Esophagus muscularis mucosa (tissue), 4 donors: ENCODE data around the gene NSD1. TPM values are rescaled to one million over a fixed set of nuclear protein-coding genes. Genes with fewer than 3 reads are reported as not detected.

Experiments used
- DNase-seq: peaks from one replicate; pipeline ENCODE4 v3.0.0-alpha.2; 2017; ENCODE audit errors: extremely low spot score
- H3K27ac ChIP-seq, 4 donors: fragments of 200-600 bp; sonication (generic); replicated peaks in 1 of 4; 1 replicate in 3 of 4; 2 replicates in 1 of 4; pipeline ENCODE4 v1.5.1; 2016 to 2019; ENCODE audit warnings: mild to moderate bottlenecking in 1 of 4
- H3K27me3 ChIP-seq, 4 donors: fragments of 200-600 bp; sonication (generic); one replicate each; pipeline versions ENCODE4 v1.5.1 to v1.6.0; 2016 to 2019
- H3K36me3 ChIP-seq, 4 donors: fragments of 200-600 bp; sonication (generic); one replicate each; pipeline ENCODE4 v1.5.1; 2016 to 2019
- H3K4me1 ChIP-seq, 4 donors: fragments of 200-600 bp; sonication (generic); one replicate each; pipeline ENCODE4 v1.5.1; 2016 to 2019
- H3K4me3 ChIP-seq, 4 donors: fragments of 200-600 bp; sonication (generic); 1 replicate in 2 of 4; 2 replicates in 2 of 4; pipeline ENCODE4 v1.5.1; 2016 to 2019; ENCODE audit warnings: mild to moderate bottlenecking in 4 of 4, moderate library complexity in 1 of 4
- H3K9me3 ChIP-seq, 4 donors: fragments of 200-600 bp; sonication (generic); 1 replicate in 3 of 4; 2 replicates in 1 of 4; pipeline ENCODE4 v1.5.1; 2016 to 2019
- CTCF ChIP-seq, 3 experiments: fragments of 200-600 bp in 2 of 3; fragments of 450-650 bp in 1 of 3; sonication (generic) in 2 of 3; IDR thresholded peaks; one replicate each; pipeline ENCODE4 v1.5.1; 2017 to 2019; ENCODE audit warnings: antibody characterized with exemption in 3 of 3, mild to moderate bottlenecking in 2 of 3, moderate library complexity in 1 of 3
- EP300 ChIP-seq: sonication (generic); formaldehyde crosslinking; IDR thresholded peaks from one replicate; pipeline ENCODE4 v1.6.1; 2017; ENCODE audit warnings: antibody characterized with exemption
- POLR2A ChIP-seq: fragments of 450-650 bp; IDR thresholded peaks from one replicate; pipeline ENCODE4 v1.6.1; 2017; ENCODE audit warnings: antibody characterized with exemption, moderate library complexity, mild to moderate bottlenecking, low read depth
- POLR2AphosphoS5 ChIP-seq, 2 donors: sonication (generic); formaldehyde crosslinking; IDR thresholded peaks; one replicate each; pipeline ENCODE4 v1.6.1; 2017; ENCODE audit warnings: antibody characterized with exemption in 2 of 2
- WGBS: methylation state at CpG from one replicate; pipeline ENCODE4 v1.1.5; 2018; 5-methylcytosine and 5-hydroxymethylcytosine counted together
- intact Hi-C: fragments of 100-400 bp; cut with DNase I; formaldehyde crosslinking; loops from one replicate; pipeline ENCODE4 v1.15.1; 2023
- total RNA-seq, 4 donors: library from RNA; depleted of rRNA; stranded (reverse); fragments of >200 nt; gene quantifications; one replicate each; pipeline versions ENCODE4 v1.1.0 to v1.2.1, GENCODE V29; 2016

The NSD1 gene
- total RNA-seq, 4 donors from 2014 or later: 35.1 to 47.9 (median 43.7) TPM

- Histone ChIP-seq H3K4me3 (peak overlapping the region in 3 of 4 donors; percentile 85 to 92 (median 88)), H3K36me3 (peaks cover 9 to 16% (median 11%) of the 10 kb centered on the region in 4 donors), H3K27ac (peak overlapping the region; percentile 92 to 95 (median 93)), H3K9me3 (no peaks in the 10 kb centered on the region), H3K4me1 (peaks cover 28 to 40% (median 34%) of the 10 kb centered on the region in 4 donors), H3K27me3 (no peaks in the 10 kb centered on the region)
- TF ChIP-seq POLR2A (no peak), CTCF (IDR thresholded peaks at IDR 0.05) (no peak), EP300 (no peak), POLR2AphosphoS5 (IDR thresholded peaks at IDR 0.05) (no peak)
- 86% methylated on average over 28 of the region's 31 CpGs for WGBS
- intact Hi-C loops: no loop called here
- no peak for DNase-seq
These were observed 2.0 kb upstream of the NSD1 start for GRCh38 chr5:177131352-177132135.

GRCh38 chr5:177132136-177133095 is 1.2 kb upstream of the NSD1 start:
- DNase-seq: no peak
- Histone ChIP-seq H3K27ac (peak overlapping the region; percentile 92 to 95 (median 93)), H3K4me3 (peak overlapping the region; percentile 81 to 92 (median 86)), H3K36me3 (peaks cover 9 to 23% (median 13%) of the 10 kb centered on the region in 4 donors), H3K27me3 (no peaks in the 10 kb centered on the region), H3K9me3 (no peaks in the 10 kb centered on the region), H3K4me1 (peaks cover 35 to 48% (median 43%) of the 10 kb centered on the region in 4 donors)
- intact Hi-C loops: no loop called here
- TF ChIP-seq POLR2AphosphoS5 (IDR thresholded peaks at IDR 0.05) (no peak), POLR2A (no peak), CTCF (IDR thresholded peaks at IDR 0.05) (no peak), EP300 (no peak)
- no CpG with 5 or more reads among the region's 100 CpGs for WGBS

- no peak for DNase-seq
- H3K27me3 ChIP-seq: no peaks in the 10 kb centered on the region
- 0% methylated on average over 5 of the region's 83 CpGs for WGBS
- peak; percentile 2 for TF ChIP-seq POLR2A
- TF ChIP-seq EP300: no peak
- TF ChIP-seq POLR2AphosphoS5 (IDR thresholded peaks at IDR 0.05): peak; percentile 5 to 17
- peak overlapping the region; percentile 81 to 92 (median 86) for H3K4me3 ChIP-seq
- H3K27ac ChIP-seq: peak overlapping the region; percentile 92 to 95 (median 93)
- peaks cover 9 to 32% (median 23%) of the 10 kb centered on the region in 4 donors for H3K36me3 ChIP-seq
- H3K9me3 ChIP-seq: no peaks in the 10 kb centered on the region
- intact Hi-C loops: no loop called here
- peaks cover 47 to 65% (median 59%) of the 10 kb centered on the region in 4 donors for H3K4me1 ChIP-seq
These were observed 502 bp downstream of the NSD1 start for GRCh38 chr5:177133853-177134696.

- TF ChIP-seq POLR2A (no peak), EP300 (no peak), POLR2AphosphoS5 (IDR thresholded peaks at IDR 0.05) (no peak), CTCF (IDR thresholded peaks at IDR 0.05) (no peak)
- intact Hi-C loops: no loop called here
- Histone ChIP-seq H3K27ac (peak overlapping the region; percentile 92 to 95 (median 93)), H3K36me3 (peaks cover 9 to 33% (median 23%) of the 10 kb centered on the region in 4 donors), H3K4me1 (peaks cover 47 to 72% (median 66%) of the 10 kb centered on the region in 4 donors), H3K27me3 (no peaks in the 10 kb centered on the region), H3K9me3 (no peaks in the 10 kb centered on the region), H3K4me3 (peak overlapping the region; percentile 81 to 92 (median 86))
- DNase-seq: no peak
- WGBS: 14% methylated on average over 13 of the region's 13 CpGs
These were observed 1.2 kb downstream of the NSD1 start for GRCh38 chr5:177134697-177135225.
